ENCODE data around the gene L1CAM. TPM values are rescaled to one million over a fixed set of nuclear protein-coding genes. Genes with fewer than 3 reads are reported as not detected.

The L1CAM gene
- total and polyA plus RNA-seq, 4 donors = 0.19 to 0.83 (median 0.47) TPM

DNA sequence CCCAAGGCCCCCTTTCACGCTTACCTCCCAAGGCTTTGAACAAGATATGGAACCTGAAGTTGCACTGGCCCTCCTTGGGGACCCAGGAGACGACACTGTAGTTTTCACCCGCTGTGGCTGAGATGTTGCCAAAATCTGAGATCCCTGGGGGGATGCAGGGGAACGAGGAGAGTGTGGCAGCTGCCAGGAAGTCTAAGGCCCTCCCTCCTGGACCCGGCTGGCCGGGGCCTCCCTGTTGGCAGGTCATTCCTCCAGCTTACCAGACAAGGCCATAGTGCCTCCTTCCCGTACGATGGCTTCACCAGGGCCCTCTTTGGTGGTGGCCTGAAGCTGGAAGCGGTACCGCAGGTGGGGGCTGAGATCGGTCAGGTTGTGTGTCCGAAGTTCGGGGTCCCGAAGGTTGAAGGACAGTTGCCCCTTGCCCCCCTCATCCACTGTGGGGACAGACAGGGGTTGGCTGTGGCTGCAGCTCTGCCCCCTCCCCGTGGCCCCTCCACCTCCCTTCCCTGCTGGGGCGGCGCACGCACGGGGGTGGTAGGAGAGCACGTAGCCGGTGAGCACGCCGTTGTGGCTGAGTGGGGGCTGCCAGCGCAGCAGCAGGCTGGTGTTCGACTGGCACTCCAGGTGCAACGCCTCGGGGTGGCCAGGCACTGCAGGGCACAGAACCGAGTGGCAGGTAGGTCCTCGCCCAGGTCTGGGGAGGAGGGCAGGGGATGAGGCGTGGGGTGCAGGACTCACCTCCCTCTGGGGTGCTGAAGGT, 21.2 kb downstream of the L1CAM start:
- Histone ChIP-seq H3K4me3 (no peak overlapping the region), H3K9me3 (ENCODE audit: control insufficient read depth in 4 of 4, insufficient read depth in 3 of 4, low read length in 3 of 4) (peaks cover 0 to 3% (median 0%) of the 10 kb centered on the region in 4 donors), H3K36me3 (ENCODE audit: control insufficient read depth in 4 of 4, insufficient read depth in 4 of 4, low read length in 4 of 4) (no peaks in the 10 kb centered on the region), H3K4me1 (ENCODE audit: control insufficient read depth in 5 of 5, insufficient read depth in 5 of 5, low read length in 5 of 5) (no peaks in the 10 kb centered on the region), H3K9ac (ENCODE audit: insufficient read depth in 1 of 2, low read length in 2 of 2) (no peak overlapping the region), H3K27ac (ENCODE audit: low read depth in 1 of 2, low read length in 1 of 2) (no peak overlapping the region), H3K27me3 (ENCODE audit: control insufficient read depth in 3 of 3, insufficient read depth in 3 of 3, low read length in 2 of 3) (peaks cover 2 to 6% (median 4%) of the 10 kb centered on the region in 3 donors)
- ATAC-seq (ENCODE audit: insufficient read depth, low FRiP score) (no peak), DNase-seq (no peak)
- 85 to 89% methylated on average over 21 to 30 of the region's 30 CpGs for WGBS, 2 donors
- TF ChIP-seq, protein P1, sequence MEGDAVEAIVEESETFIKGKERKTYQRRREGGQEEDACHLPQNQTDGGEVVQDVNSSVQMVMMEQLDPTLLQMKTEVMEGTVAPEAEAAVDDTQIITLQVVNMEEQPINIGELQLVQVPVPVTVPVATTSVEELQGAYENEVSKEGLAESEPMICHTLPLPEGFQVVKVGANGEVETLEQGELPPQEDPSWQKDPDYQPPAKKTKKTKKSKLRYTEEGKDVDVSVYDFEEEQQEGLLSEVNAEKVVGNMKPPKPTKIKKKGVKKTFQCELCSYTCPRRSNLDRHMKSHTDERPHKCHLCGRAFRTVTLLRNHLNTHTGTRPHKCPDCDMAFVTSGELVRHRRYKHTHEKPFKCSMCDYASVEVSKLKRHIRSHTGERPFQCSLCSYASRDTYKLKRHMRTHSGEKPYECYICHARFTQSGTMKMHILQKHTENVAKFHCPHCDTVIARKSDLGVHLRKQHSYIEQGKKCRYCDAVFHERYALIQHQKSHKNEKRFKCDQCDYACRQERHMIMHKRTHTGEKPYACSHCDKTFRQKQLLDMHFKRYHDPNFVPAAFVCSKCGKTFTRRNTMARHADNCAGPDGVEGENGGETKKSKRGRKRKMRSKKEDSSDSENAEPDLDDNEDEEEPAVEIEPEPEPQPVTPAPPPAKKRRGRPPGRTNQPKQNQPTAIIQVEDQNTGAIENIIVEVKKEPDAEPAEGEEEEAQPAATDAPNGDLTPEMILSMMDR (IDR thresholded peaks at IDR 0.05; ENCODE audit: control extremely low read depth, extremely low read depth) = no peak

DNA sequence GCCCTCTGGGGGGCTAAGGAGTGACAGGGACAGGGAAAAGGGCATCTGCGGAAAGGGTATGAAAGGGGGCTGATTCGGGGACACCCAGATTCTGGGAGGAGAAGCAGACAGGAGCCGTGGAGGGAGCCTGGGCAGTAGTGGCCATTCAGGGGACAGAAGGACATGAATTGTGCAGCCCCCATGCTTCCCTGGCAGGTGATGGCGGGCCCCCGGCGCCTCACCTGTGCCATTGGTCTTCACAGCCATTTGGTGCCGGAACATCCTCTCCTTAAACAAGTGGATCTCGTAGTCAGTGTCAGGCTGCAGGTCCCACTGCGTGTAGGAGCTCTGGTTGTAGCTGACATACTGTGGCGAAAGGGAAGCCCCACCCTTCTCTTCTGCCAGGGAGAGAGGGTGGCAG, 21.9 kb downstream of the L1CAM start:
- H3K36me3 ChIP-seq (ENCODE audit: control insufficient read depth in 4 of 4, insufficient read depth in 4 of 4, low read length in 4 of 4) = no peaks in the 10 kb centered on the region
- H3K27me3 ChIP-seq (ENCODE audit: control insufficient read depth in 3 of 3, insufficient read depth in 3 of 3, low read length in 2 of 3) = peaks cover 2 to 11% (median 4%) of the 10 kb centered on the region in 3 donors
- no peaks in the 10 kb centered on the region for H3K4me1 ChIP-seq (ENCODE audit: control insufficient read depth in 5 of 5, insufficient read depth in 5 of 5, low read length in 5 of 5)
- no peak overlapping the region for H3K9ac ChIP-seq (ENCODE audit: insufficient read depth in 1 of 2, low read length in 2 of 2)
- H3K9me3 ChIP-seq (ENCODE audit: control insufficient read depth in 4 of 4, insufficient read depth in 3 of 4, low read length in 3 of 4) = peaks cover 0 to 3% (median 0%) of the 10 kb centered on the region in 4 donors
- WGBS, 2 donors = 86 to 99% methylated on average over 9 to 10 of the region's 10 CpGs
- H3K27ac ChIP-seq (ENCODE audit: low read depth in 1 of 2, low read length in 1 of 2) = no peak overlapping the region
- ATAC-seq (ENCODE audit: insufficient read depth, low FRiP score) (no peak), DNase-seq (no peak)
- no peak overlapping the region for H3K4me3 ChIP-seq
- TF ChIP-seq, protein P1 (IDR thresholded peaks at IDR 0.05; ENCODE audit: control extremely low read depth, extremely low read depth) = no peak

DNA sequence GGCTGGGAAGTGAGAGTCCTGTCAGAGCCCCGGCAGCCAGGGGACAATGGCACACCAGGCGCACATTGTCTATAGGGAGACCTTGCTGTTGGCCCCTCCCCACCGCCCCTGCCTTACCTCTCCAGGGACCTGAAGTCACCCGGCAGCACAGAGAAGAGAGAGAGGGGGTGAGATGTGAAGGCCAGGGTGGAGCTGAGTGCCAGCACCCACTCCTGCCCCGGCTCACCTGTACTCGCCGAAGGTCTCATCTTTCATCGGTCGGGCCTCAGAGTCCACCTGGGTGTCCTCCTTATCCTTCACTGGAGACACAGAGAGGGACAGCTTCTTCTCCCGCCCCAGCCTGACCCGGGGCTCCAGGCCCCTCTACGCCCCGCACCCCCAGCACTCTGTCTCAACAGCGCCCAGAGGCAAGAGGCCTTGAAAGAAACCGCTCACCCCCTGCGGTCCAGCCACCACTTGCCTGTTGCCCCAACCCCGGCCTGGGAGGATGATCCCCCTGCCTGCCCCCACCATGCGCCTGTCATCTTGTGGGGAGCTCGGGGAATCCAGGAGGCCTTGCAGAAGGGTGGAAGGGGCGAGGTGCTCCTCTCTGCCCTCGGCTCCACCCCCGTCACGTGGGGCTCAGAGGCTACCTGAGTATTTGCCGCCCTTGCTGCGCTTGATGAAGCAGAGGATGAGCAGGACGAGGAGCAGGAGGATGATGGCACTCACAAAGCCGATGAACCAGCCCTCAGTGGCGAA, 22.6 kb downstream of the L1CAM start:
- Histone ChIP-seq H3K27ac (ENCODE audit: low read depth in 1 of 2, low read length in 1 of 2) (no peak overlapping the region), H3K27me3 (ENCODE audit: control insufficient read depth in 3 of 3, insufficient read depth in 3 of 3, low read length in 2 of 3) (peaks cover 2 to 13% (median 4%) of the 10 kb centered on the region in 3 donors), H3K9ac (ENCODE audit: insufficient read depth in 1 of 2, low read length in 2 of 2) (no peak overlapping the region), H3K36me3 (ENCODE audit: control insufficient read depth in 4 of 4, insufficient read depth in 4 of 4, low read length in 4 of 4) (no peaks in the 10 kb centered on the region), H3K4me3 (no peak overlapping the region), H3K4me1 (ENCODE audit: control insufficient read depth in 5 of 5, insufficient read depth in 5 of 5, low read length in 5 of 5) (no peaks in the 10 kb centered on the region), H3K9me3 (ENCODE audit: control insufficient read depth in 4 of 4, insufficient read depth in 3 of 4, low read length in 3 of 4) (peaks cover 0 to 3% (median 0%) of the 10 kb centered on the region in 4 donors)
- TF ChIP-seq, protein P1 (IDR thresholded peaks at IDR 0.05; ENCODE audit: control extremely low read depth, extremely low read depth) = no peak
- no peak for ATAC-seq (ENCODE audit: insufficient read depth, low FRiP score)
- DNase-seq = no peak
- WGBS, 2 donors = 72 to 74% methylated on average over 22 to 28 of the region's 28 CpGs
